Liver (tissue), 9 donors: Measurements from ENCODE around the gene PAXX. TPM values are rescaled to one million over a fixed set of nuclear protein-coding genes. Genes with fewer than 3 reads are reported as not detected.

ENCODE experiments used
- DNase-seq: peaks from one replicate; pipeline ENCODE4 v3.0.0-alpha.2; 2017; ENCODE audit warnings: low spot score
- H3K27ac ChIP-seq, 2 donors: one replicate each; pipeline ENCODE4 v1.7.0; 2013; ENCODE audit warnings: inconsistent platforms in 2 of 2, low read length in 2 of 2, control low read depth in 1 of 2, low read depth in 1 of 2, mild to moderate bottlenecking in 1 of 2
- H3K27me3 ChIP-seq, 4 donors: one replicate each; pipeline versions ENCODE4 v1.6.1 to v1.7.0; 2013; ENCODE audit warnings: low read length in 3 of 4, inconsistent platforms in 1 of 4, mild to moderate bottlenecking in 1 of 4, moderate library complexity in 1 of 4; ENCODE audit not compliant: control insufficient read depth in 4 of 4, insufficient read depth in 4 of 4
- H3K36me3 ChIP-seq, 4 donors: one replicate each; pipeline versions ENCODE4 v1.6.1 to v1.7.0; 2013; ENCODE audit warnings: low read length in 3 of 4, mild to moderate bottlenecking in 3 of 4, low read depth in 1 of 4, moderate library complexity in 1 of 4; ENCODE audit not compliant: control insufficient read depth in 4 of 4, insufficient read depth in 3 of 4
- H3K4me1 ChIP-seq, 4 donors: one replicate each; pipeline versions ENCODE4 v1.6.1 to v1.7.0; 2013; ENCODE audit warnings: low read length in 3 of 4, mild to moderate bottlenecking in 3 of 4, moderate library complexity in 1 of 4; ENCODE audit not compliant: control insufficient read depth in 4 of 4, insufficient read depth in 4 of 4
- H3K4me3 ChIP-seq, 3 donors: one replicate each; pipeline versions ENCODE4 v1.6.1 to v1.7.0; 2013; ENCODE audit warnings: low read length in 3 of 3, control low read depth in 1 of 3, low read depth in 1 of 3, mild to moderate bottlenecking in 1 of 3
- H3K9ac ChIP-seq, 2 donors: one replicate each; pipeline ENCODE4 v1.7.0; 2013; ENCODE audit warnings: low read length in 2 of 2, mild to moderate bottlenecking in 2 of 2, moderate library complexity in 2 of 2, control low read depth in 1 of 2, low read depth in 1 of 2
- H3K9me3 ChIP-seq, 4 donors: one replicate each; pipeline versions ENCODE4 v1.6.1 to v1.7.0; 2013; ENCODE audit warnings: low read length in 3 of 4; ENCODE audit not compliant: control insufficient read depth in 4 of 4
- FOXA1 ChIP-seq: IDR thresholded peaks from 2 replicates; pipeline ENCODE4 v1.6.1; 2016; ENCODE audit warnings: antibody characterized with exemption
- GABPA ChIP-seq, 2 donors: IDR thresholded peaks in 1 of 2; conservative IDR thresholded peaks in 1 of 2; 2 replicates each; pipeline ENCODE4 v1.6.1; 2016; ENCODE audit warnings: antibody characterized with exemption in 2 of 2, mild to moderate bottlenecking in 1 of 2, moderate library complexity in 1 of 2
- HNF4G ChIP-seq: IDR thresholded peaks from 2 replicates; pipeline ENCODE4 v1.6.1; 2016; ENCODE audit warnings: antibody characterized with exemption
- JUND ChIP-seq, 2 donors: IDR thresholded peaks; 2 replicates each; pipeline ENCODE4 v1.6.1; 2016; ENCODE audit warnings: antibody characterized with exemption in 2 of 2
- RXRA ChIP-seq, 2 donors: IDR thresholded peaks; 2 replicates each; pipeline ENCODE4 v1.6.1; 2017 to 2018; ENCODE audit warnings: antibody characterized with exemption in 2 of 2, mild to moderate bottlenecking in 1 of 2
- SP1 ChIP-seq: IDR thresholded peaks from 2 replicates; pipeline ENCODE4 v1.6.1; 2018; ENCODE audit warnings: antibody characterized with exemption, mild to moderate bottlenecking
- YY1 ChIP-seq: IDR thresholded peaks from 2 replicates; pipeline ENCODE4 v1.6.1; 2016; ENCODE audit warnings: antibody characterized with exemption, mild to moderate bottlenecking
- WGBS: extraction: QIAGEN DNeasy Blood & Tissue Kit; methylation state at CpG from one replicate; pipeline ENCODE4 v1.1.7; 2013; 5-methylcytosine and 5-hydroxymethylcytosine counted together
- polyA plus RNA-seq, 2 donors: library from polyadenylated mRNA; stranded (reverse) in 1 of 2; unstranded in 1 of 2; fragments of 200-250 nt in 1 of 2; fragments of >200 nt in 1 of 2; fragmentation: Nextera tagmentation in 1 of 2; extraction: Ambion mirVana in 1 of 2; gene quantifications; one replicate each; pipeline versions ENCODE4 v1.2.1 to v1.2.3, GENCODE V29; 2013 to 2015
- total RNA-seq, 2 donors: library from RNA; depleted of rRNA; stranded (reverse); fragments of >200 nt; gene quantifications; one replicate each; pipeline ENCODE4 v1.2.3, GENCODE V29; 2014
- TF ChIP-seq, protein P1 (sequence below): IDR thresholded peaks from 2 replicates; pipeline ENCODE4 v1.6.1; 2016; ENCODE audit warnings: antibody characterized with exemption, mild to moderate bottlenecking
- TF ChIP-seq, protein P2 (sequence below): IDR thresholded peaks from 2 replicates; pipeline ENCODE4 v1.6.1; 2016; ENCODE audit warnings: antibody characterized with exemption
- TF ChIP-seq, protein P3 (sequence below): fragments of 150-350 bp; IDR thresholded peaks from 2 replicates; pipeline ENCODE4 v1.5.1; 2017; ENCODE audit warnings: improper control_type of control experiment, low read depth, low read length; ENCODE audit not compliant: missing input control
- TF ChIP-seq, protein P4 (sequence below): IDR thresholded peaks from 2 replicates; pipeline ENCODE4 v1.6.1; 2016; ENCODE audit warnings: antibody characterized with exemption
- TF ChIP-seq, protein P5 (sequence below): IDR thresholded peaks from 2 replicates; pipeline ENCODE4 v1.6.1; 2016; ENCODE audit warnings: antibody characterized with exemption
- donor health status: healthy.
- donor health status: healthy.
- donor health status: healthy.
- donor health status: healthy.
- donor health status: healthy.

PAXX gene
- total and polyA plus RNA-seq, 4 donors = 7.3 to 34.1 (median 19.2) TPM

DNA sequence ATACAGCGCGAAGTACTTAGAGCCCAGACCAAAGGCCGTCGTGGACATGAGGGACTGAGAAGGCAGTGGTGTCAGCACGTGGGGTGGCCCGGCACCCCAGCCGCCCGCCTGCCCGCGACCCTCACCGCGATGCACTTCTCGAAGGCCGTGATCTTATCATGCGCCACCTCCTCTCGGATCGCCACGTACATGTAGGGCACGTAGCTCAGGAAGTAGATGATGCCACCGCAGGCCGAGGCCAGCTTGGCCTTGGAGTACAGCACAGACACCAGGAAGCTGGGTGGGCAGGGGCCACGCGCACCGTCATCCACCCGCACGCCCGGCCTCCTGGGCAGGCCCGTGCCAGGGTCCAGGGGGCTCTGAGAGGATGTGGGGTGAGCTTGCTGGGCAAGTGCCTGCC is 24.8 kb downstream of the PAXX start (continued):
- TF ChIP-seq, protein P1, sequence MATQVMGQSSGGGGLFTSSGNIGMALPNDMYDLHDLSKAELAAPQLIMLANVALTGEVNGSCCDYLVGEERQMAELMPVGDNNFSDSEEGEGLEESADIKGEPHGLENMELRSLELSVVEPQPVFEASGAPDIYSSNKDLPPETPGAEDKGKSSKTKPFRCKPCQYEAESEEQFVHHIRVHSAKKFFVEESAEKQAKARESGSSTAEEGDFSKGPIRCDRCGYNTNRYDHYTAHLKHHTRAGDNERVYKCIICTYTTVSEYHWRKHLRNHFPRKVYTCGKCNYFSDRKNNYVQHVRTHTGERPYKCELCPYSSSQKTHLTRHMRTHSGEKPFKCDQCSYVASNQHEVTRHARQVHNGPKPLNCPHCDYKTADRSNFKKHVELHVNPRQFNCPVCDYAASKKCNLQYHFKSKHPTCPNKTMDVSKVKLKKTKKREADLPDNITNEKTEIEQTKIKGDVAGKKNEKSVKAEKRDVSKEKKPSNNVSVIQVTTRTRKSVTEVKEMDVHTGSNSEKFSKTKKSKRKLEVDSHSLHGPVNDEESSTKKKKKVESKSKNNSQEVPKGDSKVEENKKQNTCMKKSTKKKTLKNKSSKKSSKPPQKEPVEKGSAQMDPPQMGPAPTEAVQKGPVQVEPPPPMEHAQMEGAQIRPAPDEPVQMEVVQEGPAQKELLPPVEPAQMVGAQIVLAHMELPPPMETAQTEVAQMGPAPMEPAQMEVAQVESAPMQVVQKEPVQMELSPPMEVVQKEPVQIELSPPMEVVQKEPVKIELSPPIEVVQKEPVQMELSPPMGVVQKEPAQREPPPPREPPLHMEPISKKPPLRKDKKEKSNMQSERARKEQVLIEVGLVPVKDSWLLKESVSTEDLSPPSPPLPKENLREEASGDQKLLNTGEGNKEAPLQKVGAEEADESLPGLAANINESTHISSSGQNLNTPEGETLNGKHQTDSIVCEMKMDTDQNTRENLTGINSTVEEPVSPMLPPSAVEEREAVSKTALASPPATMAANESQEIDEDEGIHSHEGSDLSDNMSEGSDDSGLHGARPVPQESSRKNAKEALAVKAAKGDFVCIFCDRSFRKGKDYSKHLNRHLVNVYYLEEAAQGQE = no peak
- TF ChIP-seq, protein P2, sequence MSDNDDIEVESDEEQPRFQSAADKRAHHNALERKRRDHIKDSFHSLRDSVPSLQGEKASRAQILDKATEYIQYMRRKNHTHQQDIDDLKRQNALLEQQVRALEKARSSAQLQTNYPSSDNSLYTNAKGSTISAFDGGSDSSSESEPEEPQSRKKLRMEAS = no peak
- TF ChIP-seq SP1 = no peak
- TF ChIP-seq FOXA1 = no peak

DNA sequence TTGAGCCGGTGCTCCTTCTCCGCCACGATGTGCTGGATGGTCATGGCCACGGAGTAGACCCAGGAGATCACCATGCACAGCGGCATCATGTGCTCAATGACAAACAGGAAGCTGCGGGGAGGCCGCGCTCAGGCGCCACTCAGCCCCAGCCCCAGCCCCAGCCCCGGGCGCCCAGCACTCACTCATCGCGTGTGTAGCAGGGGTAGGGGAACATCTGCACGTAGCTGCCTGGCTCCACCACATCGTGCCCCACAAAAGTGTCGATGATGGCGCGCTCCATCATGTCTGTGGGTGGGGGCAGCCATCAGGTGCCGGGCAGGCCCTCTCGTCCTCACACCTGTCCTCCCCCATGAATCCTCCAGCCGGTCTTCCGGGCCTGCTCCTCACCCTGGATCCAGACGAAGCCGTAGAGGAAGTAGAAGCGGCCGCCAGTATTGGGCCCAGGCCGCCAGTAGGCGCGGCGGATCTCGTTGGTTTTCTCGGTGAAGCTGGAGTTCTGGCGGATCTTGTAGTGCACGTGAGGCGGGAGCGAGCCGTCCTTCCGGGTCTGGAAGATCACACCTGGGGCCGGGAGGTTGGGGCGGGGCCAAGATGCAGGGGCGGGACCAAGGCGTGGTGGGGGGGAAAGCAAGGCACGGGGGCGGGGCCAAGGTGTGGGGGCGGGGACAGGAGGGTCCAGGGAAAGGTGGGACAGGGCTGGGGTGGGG is 25.7 kb downstream of the PAXX start:
- no peak overlapping the region for H3K4me3 ChIP-seq
- H3K4me1 ChIP-seq = peaks cover under 1 to 8% (median 7%) of the 10 kb centered on the region in 4 donors
- 93% methylated on average over 45 of the region's 45 CpGs for WGBS
- TF ChIP-seq GABPA (IDR thresholded peaks at IDR 0.05 in 1 of 2, conservative IDR thresholded peaks at IDR 0.05 in 1 of 2) (no peak), SP1 (no peak), YY1 (no peak), FOXA1 (no peak)
- TF ChIP-seq, protein P3, sequence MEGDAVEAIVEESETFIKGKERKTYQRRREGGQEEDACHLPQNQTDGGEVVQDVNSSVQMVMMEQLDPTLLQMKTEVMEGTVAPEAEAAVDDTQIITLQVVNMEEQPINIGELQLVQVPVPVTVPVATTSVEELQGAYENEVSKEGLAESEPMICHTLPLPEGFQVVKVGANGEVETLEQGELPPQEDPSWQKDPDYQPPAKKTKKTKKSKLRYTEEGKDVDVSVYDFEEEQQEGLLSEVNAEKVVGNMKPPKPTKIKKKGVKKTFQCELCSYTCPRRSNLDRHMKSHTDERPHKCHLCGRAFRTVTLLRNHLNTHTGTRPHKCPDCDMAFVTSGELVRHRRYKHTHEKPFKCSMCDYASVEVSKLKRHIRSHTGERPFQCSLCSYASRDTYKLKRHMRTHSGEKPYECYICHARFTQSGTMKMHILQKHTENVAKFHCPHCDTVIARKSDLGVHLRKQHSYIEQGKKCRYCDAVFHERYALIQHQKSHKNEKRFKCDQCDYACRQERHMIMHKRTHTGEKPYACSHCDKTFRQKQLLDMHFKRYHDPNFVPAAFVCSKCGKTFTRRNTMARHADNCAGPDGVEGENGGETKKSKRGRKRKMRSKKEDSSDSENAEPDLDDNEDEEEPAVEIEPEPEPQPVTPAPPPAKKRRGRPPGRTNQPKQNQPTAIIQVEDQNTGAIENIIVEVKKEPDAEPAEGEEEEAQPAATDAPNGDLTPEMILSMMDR = no peak
- no peaks in the 10 kb centered on the region for H3K27me3 ChIP-seq
- H3K9ac ChIP-seq = no peak overlapping the region
- H3K9me3 ChIP-seq = no peaks in the 10 kb centered on the region
- no peak overlapping the region for H3K27ac ChIP-seq
- peaks cover 2 to 31% (median 15%) of the 10 kb centered on the region in 4 donors for H3K36me3 ChIP-seq
- no peak for DNase-seq

DNA sequence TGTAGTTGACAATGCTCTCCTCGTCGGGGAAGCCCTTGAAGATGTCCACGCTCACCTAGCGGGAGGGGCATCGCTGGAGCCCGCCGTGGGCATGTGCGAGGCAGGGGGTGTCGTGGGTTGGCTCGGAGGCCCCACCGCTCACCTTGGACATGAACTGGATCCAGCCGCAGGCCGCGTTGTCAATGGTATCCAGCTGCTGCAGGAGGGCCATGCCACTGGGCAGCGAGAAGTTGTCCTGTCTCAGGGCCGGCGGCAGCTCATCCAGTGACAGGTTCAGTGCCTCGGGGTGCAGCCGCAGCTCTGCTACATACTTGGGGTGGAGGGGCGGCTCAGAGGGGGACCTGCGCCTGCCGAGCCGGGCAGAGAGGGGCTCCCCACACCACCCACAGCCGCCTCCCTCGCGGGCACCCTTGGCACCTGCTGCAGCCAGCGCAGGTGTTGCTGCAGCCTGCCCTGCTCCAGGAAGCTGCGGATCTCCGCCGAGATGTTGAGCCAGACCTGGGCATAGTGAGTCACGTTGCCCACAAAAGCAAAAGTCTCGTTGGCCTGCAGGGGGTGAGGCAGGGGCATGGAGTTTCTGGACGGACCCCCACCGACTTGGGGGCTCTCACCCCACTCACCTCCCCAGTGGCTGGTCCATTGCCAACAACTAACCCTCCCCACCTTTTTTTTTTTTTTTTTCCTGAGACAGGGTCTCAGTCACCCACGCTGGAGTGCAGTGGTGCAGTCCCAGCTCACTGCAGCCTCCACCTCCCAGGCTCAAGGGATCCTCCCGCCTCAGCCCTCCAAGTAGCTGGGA is 26.7 kb downstream of the PAXX start:
- no peak for DNase-seq
- Histone ChIP-seq H3K4me1 (peaks cover 11 to 18% (median 16%) of the 10 kb centered on the region in 4 donors), H3K9ac (no peak overlapping the region), H3K27me3 (no peaks in the 10 kb centered on the region), H3K9me3 (no peaks in the 10 kb centered on the region), H3K27ac (no peak overlapping the region), H3K4me3 (no peak overlapping the region), H3K36me3 (peaks cover 2 to 28% (median 12%) of the 10 kb centered on the region in 4 donors)
- 95% methylated on average over 36 of the region's 36 CpGs for WGBS
- TF ChIP-seq, protein P3 = no peak
- TF ChIP-seq RXRA (IDR thresholded peaks at IDR 0.05) (no peak), GABPA (IDR thresholded peaks at IDR 0.05 in 1 of 2, conservative IDR thresholded peaks at IDR 0.05 in 1 of 2) (no peak), HNF4G (no peak), JUND (IDR thresholded peaks at IDR 0.05) (no peak), FOXA1 (no peak)
- TF ChIP-seq, protein P4, sequence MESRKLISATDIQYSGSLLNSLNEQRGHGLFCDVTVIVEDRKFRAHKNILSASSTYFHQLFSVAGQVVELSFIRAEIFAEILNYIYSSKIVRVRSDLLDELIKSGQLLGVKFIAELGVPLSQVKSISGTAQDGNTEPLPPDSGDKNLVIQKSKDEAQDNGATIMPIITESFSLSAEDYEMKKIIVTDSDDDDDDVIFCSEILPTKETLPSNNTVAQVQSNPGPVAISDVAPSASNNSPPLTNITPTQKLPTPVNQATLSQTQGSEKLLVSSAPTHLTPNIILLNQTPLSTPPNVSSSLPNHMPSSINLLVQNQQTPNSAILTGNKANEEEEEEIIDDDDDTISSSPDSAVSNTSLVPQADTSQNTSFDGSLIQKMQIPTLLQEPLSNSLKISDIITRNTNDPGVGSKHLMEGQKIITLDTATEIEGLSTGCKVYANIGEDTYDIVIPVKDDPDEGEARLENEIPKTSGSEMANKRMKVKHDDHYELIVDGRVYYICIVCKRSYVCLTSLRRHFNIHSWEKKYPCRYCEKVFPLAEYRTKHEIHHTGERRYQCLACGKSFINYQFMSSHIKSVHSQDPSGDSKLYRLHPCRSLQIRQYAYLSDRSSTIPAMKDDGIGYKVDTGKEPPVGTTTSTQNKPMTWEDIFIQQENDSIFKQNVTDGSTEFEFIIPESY = no peak
- TF ChIP-seq, protein P5, sequence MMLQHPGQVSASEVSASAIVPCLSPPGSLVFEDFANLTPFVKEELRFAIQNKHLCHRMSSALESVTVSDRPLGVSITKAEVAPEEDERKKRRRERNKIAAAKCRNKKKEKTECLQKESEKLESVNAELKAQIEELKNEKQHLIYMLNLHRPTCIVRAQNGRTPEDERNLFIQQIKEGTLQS = no peak
- TF ChIP-seq, protein P1 = no peak
